Left renal cortex interstitium (tissue), 4 donors: ENCODE measurements around the gene PAF1. TPM values are rescaled to one million over a fixed set of nuclear protein-coding genes. Genes with fewer than 3 reads are reported as not detected.
A peak's percentile ranks its signal among the peaks of the same experiment; 100 is the strongest.

Source experiments
- DNase-seq, 4 donors: peaks; one replicate each; pipeline ENCODE4 v3.0.0-alpha.2; 2013; ENCODE audit warnings: low read depth in 4 of 4, low spot score in 2 of 4, missing footprints in 1 of 4
- polyA plus RNA-seq, 4 donors: library from polyadenylated mRNA; unstranded; fragments of 120-200 nt; gene quantifications; one replicate each; pipeline ENCODE4 v1.2.1, GENCODE V29; 2013; ENCODE audit not compliant: insufficient read length in 4 of 4

Gene PAF1
- polyA plus RNA-seq = 10 to 100 TPM; 65.6 to 74.3 (median 68.5) TPM

DNA sequence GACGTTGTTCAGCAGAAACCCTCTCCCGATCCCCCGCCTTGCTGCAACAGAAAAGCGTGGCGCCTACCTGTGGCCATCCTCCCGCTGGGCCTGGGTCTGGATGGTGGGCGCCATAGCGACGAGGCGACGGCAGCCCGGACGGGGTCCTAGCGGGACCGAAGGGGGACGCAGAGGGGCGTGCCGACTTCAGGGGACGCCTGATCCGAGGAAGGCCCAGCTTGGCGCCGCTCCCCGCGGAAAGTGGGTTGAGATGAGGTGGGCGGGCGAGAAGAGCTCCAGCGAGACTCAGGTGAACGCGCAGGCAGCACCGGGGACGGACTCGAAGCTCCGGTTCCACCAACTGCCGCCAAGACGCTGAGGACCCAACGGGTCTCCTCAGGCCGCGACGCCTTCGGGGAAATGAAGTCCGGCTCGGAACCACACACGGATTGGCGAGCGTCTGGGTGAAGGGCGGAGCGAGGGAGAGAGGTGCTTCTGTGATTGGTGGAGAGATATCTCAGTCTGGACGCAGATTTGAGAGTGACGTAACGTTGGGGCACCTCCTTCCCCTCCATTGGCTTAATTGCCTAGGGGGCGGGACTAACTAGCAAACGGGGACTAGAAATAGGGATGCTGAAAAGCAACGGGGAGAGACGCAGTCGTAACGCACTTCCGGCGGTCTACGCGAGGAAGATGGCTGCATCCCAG lies at the start of gene PAF1, which contains the start of gene MED29:
PAF1 (minus strand) TSS at position 356 of the 687 bp plus-strand sequence; CDS start at position 114, 242 bp downstream.
MED29 (plus strand) TSS at position 628 of the 687 bp plus-strand sequence; CDS start at position 673, 45 bp downstream.
- DNase-seq = peak in 3 of 4 donors; percentile 98 to 99 (median 99)

DNA sequence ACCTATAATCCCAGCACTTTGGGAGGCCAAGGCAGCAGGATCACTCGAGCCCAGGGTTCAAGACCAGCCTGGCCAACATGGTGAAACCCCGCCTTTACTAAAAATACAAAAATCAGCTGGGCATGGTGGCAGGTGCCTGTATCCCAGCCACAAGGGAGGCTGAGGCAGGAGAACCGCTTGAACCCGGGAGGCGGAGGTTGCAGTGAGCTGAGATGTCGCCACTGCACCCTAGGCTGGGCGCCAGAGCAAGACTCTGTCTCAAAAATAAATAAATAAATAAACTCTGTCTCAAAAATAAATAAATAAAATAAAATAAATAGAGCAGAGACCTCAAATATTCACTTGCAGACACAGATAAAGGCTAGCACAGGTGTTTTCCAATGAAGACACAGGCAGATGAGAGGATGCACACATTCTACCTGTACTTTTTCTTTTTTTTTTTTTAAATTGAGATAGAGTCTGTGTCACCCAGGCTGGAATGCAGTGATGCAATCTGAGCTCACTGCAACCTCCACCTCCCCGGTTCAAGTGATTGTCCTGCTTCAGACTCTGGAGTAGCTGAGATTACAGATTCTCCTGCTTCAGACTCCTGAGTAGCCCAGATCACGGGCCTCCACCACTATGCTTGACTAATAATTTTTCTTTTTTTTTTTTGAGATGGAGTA lies 47.5 kb upstream of the PAF1 start:
- no peak for DNase-seq

DNA sequence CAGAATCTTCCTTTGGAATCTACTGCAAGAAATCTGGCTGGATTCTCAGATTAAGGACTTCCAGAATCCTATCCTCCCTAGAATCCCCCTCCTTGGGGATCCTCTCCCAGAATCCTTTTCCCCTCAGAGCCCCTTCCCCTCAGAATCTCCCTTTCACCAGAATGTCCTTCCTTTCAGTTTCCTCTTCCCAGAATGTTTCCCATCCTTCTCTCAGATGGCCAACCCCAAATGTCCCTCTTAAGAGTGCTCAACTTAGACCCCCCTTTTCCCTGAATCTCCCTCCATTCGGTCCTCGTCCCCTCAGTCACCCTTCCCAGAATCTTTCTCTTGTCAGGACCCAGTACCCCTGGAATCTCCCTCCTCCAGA lies 45.4 kb upstream of the PAF1 start:
- peak in 1 of 4 donors; percentile 24 for DNase-seq

DNA sequence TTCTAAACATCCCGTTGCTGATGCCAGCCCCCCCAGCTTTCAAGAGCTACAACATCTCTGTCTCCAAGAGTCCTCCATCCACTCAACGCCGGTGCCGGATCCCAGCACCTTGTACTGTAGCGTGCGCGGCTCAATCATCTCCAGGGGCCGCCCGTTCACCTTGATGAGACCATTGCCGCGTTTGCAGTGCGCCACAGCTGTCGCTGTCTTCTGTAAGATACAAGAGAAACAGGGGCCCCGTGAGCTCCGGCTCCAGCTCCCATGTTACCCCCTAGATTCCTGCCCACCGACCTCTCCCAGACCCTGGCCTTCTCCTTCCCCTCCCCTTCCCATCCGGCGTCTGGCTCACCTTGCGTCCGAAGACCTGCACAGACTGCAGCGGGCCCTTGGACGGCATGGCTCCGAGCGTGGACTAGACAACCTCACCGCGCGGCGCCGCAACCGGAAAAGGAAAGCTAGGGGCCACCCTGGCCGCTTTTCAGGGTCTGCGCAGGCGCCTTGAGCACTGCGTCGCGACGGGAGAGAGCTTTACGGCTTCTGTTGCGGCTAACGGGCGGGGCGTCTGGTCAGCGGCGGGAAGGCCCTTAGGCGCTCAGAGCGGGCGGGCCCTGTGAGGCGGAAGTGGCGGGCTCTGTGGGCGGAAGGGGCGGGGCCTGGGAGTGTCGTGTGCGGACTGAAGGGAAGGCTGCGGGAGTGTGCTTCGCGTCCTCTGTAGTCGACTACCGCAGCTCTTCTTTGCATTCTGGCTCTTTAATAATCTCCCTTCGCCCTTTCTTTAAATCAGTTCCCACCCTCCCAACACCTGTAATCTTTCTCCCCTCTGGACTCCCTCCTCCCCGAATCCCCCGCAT lies 44.8 kb upstream of the PAF1 start, which contains the start of gene RPS16:
RPS16 (minus strand) TSS at position 451 of the 851 bp plus-strand sequence; CDS start at position 397, 54 bp downstream.
- peak; percentile 74 to 94 (median 90) for DNase-seq

DNA sequence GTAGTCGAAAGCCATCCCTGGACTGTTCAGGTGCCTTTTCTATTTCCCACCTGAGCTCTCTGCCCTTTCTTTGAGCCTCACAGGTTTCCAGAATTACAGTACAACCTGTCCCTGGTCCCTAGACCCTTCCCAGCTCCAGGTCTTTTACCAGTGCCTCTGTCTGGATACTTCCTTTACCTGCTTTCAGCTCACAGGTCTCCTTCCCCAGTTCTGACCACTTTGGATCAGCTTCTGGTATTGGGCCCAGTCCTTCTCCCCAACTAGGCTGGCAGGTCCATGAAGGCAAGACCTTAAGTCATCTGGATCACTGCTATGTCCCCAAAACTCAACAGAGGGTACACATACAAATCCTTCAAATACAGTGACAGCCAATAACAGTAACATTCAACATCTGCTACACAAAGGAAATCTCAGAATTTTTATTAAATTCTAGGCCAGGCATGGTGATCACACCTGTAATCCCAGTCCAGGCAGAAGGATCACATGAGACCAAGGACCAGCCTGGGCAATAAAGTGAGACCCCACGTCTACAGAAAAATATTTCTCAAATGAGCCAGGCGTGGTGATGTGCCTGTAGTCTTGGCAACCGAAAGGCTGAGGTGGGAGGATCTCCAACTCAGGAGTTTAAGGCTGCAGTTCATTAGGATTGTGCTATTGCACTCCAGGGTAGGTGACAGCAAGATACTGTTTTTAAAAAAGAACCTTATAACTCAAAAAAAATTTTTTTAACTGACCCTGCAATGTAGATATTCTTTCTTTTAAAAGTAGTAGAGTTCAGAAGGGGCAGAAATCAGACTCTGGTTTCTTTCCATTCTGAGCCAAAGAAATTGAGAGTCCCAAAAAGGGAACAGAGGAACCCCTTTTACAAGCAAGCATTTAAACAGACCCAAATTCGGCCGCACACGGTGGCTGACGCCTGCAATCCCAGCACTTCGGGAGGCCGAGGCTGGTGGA lies 43.5 kb upstream of the PAF1 start:
- DNase-seq = no peak

DNA sequence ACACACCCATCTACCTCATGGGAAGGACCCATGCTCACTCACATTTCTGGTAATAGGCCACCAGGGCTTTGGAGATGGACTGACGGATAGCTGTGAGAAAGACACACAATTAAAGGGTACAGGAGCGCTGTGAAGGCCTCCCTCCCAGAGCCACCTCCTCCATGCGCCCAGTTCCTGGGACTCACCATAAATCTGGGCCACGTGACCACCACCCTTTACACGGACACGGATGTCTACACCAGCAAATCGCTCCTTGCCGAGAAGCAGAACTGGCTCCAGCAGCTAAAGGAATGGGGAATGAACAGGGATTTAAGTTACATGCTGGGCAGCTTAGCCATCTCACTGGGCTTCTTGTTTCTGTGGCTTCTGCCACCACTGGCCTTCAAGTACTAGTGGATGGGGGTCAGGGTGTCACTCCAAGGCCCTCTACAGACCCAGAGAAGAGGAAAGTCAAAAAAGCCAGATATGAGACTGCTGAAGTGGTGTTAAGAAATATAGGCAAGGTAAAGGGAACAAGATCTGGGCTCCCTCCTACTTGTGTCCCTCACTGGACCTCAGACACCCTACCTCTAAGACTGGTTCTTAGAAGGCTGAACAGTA lies 42.7 kb upstream of the PAF1 start:
- DNase-seq = no peak

DNA sequence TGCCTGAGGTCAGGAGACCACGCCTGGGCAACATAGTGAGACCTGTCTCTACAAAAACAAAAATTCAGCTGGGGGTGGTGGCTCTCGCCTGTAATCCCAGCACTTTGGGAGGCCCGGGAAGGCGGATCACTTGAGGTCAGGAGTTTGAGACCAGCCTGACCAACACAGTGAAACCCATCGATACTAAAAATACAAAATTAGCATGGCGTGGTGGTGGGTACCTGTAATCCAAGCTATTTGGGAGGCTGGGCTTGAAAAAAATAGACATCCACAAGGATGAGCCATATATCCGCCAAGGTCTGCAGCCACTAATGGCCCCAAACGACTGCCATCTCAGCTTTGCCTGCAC lies 41.7 kb upstream of the PAF1 start:
- DNase-seq = no peak

DNA sequence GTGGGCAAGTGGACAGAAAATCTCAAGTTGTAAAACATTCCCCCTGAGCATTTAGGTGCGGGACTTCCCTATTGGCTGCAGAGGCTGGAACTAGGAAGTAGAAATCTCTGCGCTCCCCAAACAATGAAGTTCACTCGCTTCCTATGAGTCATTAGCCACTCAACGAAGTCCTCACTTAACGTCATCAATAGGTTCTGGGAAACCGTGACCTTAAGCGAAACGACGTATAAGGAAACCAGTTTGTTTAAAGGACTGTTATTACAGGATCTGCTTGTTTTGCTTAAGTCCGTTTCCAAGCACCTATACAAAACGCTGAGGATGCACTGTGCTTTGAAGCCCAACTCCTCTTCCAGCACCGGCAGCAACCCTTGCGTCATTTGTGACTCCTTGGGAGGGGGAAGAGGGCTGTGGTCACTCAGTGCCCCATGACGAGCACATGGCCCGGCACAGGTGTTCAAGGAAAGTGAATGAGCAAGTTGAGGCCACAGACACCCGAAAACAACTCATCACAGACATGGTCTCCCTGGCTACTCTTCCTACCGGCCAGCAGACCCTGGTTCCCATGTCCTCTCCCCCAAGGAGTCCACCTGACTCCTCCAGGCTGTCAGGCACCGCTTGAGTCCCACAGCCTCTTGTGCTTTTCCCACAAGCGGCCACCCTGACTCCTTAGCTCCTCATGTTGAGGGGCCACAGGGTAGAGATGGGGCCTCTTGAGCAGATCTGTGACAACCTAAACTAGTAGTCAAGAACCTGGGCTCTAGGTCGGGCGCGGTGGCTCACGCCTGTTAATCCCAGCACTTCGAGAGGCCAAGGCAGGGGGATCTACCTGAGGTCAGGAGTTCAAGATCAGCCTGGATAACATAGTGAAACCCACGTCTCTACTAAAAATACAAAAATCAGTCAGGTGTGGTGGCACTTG lies 40.0 kb upstream of the PAF1 start:
- DNase-seq = no peak

DNA sequence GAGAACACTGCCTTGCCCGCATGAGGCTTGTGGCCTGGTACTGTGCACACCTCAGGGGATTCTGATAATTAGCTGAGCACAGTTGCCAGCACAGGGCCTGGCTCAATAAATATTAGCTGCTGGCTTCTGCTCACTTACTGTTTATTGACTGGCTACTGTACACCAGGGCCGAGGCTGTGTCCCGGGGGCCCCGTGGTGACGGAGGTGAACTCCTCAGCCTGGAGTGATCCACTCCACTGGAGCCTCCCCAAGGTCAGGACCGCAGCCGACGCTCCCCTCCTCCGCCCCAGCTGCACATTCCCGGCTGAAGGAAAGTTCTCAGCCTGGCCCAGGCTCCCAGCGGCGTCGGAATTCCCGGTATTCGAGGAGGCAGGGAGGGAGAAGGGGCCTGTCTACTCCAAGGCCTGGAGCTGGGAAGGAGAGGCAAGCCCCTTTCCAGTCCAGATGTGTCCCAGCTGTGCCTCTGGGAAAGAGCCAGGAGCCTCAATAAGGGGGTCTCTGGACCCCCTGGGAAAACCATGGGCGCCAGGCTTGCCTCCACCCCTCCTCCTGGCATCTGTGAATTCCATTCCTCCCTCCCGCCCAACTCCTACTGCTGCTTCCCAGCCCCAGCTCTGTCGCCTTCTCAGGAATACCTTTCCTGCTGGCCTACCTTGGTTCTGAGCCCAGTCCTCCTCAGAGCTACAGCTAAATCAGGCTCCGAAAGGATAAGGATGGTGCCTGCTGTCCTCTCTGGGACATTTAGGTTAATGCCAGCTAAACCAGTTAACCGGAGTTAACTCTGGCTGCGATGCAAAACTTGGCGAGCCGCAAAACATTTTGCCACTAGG lies 37.6 kb upstream of the PAF1 start:
- peak in 2 of 4 donors; percentile 74 to 87 for DNase-seq

DNA sequence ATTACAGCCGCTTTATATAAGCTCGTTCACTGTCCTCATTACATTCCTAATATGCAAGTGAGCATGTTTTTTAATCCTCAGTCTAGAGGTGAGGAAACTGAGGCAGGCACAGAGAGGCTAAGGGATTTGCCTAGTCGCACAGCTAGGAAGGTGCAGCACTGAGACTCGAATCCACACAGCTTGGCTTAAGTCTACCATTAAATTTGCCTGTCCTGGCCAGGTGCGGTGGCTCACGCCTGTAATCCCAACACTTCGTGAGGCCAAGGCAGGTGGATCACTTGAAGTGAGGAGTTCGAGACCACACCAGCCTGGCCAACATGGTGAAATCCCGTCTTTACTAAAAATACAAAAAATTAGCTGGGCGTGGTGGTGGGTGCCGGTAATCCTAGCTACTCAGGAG lies 36.8 kb upstream of the PAF1 start:
- DNase-seq = no peak

DNA sequence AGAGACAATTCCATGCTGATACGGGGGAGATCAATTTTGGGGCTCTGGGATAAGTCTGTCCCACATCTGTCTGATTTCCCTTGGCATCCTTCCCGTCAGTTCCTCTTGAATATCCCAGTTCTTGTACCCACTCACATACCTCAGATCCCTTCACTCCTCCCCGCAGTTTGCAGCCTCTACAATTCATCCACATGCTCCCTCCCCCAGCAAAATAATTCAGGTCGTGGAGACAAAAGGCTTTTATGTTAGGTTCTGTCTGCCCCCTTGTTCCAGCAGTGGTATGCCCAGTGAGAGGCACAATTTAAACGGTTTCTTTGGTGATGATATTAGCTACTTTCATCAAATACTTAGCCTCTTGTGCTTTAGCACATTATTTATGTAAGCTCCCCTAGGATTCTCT lies 35.3 kb upstream of the PAF1 start:
- DNase-seq = no peak

DNA sequence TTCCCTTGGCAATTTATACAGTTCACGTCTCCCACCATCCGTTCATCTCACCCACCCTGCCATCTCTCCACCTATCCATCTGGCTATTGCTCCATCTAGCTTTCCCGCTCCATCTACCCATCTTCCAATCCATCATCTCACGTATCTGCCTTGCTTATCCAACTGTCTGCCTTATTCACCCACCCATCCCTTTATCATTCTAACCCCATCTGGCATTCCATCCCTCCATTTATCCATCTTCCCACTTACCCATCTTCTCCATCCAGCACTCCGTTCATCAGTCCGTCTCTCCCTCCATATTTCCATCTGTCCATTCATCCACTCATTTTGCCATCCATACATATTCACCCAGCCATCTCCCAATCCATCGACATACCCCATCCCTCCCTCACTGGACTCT lies 34.8 kb upstream of the PAF1 start:
- DNase-seq = no peak

DNA sequence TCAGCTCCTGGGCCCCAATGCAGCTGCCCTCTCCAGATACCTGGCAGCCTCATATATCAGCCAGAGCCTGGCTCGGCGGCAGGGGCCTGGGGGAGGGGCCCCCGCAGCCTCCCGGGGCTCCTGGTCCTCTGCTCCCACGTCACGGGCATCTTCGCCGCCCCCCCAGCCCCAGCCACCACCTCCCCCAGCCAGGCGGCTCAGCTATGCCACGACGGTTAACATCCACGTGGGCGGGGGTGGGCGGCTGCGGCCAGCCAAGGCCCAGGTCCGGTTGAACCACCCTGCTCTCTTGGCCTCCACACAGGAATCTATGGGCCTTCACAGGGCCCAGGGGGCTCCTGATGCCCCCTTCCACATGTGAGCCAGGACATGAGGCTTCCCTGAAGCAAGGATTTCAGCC lies 34.0 kb upstream of the PAF1 start:
- DNase-seq = no peak

DNA sequence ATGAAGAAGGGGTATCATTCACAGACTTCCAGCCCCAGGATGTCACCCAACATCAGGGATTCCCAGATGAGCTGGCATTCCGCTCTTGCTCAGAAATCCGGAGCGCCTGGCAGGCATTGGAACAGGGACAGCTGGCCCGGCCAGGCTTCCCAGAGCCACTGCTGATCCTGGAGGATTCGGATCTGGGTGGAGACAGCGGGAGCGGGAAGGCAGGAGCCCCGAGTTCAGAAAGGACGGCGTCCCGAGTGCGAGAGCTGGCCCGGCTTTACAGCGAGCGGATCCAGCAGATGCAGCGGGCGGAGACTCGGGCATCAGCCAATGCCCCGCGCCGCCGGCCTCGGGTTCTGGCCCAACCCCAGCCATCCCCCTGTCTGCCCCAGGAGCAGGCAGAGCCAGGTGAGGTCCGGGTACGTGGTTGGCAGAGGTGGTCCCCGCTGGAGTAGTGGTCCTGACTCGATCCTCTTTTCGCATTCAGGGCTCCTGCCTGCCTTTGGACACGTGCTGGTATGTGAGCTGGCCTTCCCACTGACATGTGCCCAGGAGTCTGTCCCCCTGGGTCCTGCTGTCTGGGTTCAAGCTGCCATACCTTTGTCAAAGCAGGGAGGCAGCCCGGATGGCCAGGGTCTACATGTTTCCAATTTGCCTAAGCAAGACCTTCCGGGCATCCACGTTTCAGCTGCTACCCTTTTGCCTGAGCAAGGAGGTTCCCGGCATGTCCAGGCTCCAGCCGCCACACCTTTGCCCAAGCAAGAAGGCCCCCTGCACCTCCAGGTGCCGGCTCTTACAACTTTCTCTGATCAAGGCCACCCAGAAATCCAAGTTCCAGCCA lies 32.6 kb upstream of the PAF1 start:
- no peak for DNase-seq

DNA sequence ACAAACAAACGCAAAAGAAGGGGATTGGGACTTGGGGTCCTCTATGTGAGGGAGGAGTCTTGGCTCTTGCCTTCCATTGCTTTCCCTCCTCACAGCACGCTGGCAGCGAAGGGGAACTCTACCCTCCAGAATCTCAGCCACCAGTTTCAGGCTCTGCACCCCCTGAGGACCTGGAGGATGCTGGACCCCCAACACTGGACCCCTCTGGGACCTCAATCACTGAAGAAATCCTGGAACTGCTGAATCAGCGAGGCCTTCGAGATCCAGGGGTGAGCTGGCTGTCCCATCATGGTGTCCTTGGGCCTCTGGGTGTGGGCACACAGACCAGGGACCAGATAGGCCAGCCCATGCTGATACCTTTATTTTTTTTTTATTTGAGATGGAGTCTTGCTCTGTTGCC lies 31.1 kb upstream of the PAF1 start:
- no peak for DNase-seq

DNA sequence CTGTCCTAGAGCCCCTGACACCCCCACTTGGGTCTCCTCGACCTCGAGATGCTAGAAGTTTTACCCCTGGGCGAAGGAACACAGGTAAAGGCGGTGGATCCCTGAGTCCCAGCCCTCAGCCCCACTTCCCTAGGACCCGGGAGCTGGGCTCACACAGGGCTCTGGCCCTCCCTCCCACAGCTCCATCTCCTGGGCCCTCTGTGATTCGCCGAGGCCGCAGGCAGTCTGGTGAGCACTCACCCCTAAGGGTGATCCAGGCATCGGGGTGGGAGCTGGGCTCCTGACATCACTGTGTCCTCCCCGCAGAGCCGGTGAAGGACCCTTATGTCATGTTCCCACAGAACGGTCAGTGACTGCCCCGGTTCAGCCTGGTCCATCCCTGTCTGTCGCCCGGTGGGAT lies 29.9 kb upstream of the PAF1 start:
- no peak for DNase-seq

DNA sequence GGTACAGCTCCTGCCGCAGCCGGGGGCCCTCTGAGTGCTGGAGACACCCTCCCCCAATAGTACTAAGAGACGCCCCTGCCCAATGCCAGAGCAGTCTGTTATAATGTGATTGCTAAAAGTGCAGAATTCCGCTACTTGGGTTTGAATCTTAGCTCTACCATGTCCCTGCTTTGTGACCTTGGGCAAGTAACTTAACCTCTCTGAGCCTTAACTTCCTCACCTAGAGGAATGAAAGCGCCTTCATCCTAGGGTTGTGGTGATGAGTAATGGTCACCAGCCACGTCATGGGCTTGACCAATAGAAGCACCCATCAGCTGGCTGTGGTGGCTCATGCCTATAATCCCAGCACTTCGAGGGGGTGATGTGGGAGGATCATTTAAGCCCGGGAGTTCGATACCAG lies 28.1 kb upstream of the PAF1 start:
- DNase-seq = no peak
